Muscle layer of colon (tissue), 2 donors: ENCODE measurements around the gene HHIP.
"Not testable (repeated sequence)": the region's sequence is repeated elsewhere in the genome, so short reads cannot be mapped to it uniquely, and the experiment has no call there.

Source experiments
- H3K27ac ChIP-seq: one replicate; pipeline ENCODE4 v1.7.0; 2013; ENCODE audit warnings: low read depth, mild to moderate bottlenecking, low read length, moderate library complexity
- H3K27me3 ChIP-seq, 2 donors: one replicate each; pipeline ENCODE4 v1.7.0; 2013; ENCODE audit warnings: low read length in 2 of 2, mild to moderate bottlenecking in 2 of 2; ENCODE audit not compliant: insufficient read depth in 2 of 2, control insufficient read depth in 1 of 2
- H3K36me3 ChIP-seq: one replicate; pipeline ENCODE4 v1.7.0; 2013; ENCODE audit warnings: mild to moderate bottlenecking, low read length; ENCODE audit not compliant: insufficient read depth
- H3K4me1 ChIP-seq: one replicate; pipeline ENCODE4 v1.7.0; 2013; ENCODE audit warnings: mild to moderate bottlenecking, low read length; ENCODE audit not compliant: insufficient read depth
- H3K4me3 ChIP-seq, 2 donors: one replicate each; pipeline ENCODE4 v1.7.0; 2013; ENCODE audit warnings: low read length in 2 of 2, low read depth in 1 of 2, mild to moderate bottlenecking in 1 of 2, moderate library complexity in 1 of 2
- H3K9ac ChIP-seq: one replicate; pipeline ENCODE4 v1.7.0; 2013; ENCODE audit warnings: low read length
- H3K9me3 ChIP-seq: one replicate; pipeline ENCODE4 v1.7.0; 2013; ENCODE audit warnings: mild to moderate bottlenecking, low read length
- donor health status: abdominal sarcoma.
- donor health status: Adenocarcinoma of cecum.

HHIP gene

GRCh38 chr4:144782345-144782744 lies 136.4 kb downstream of the HHIP start:
- Histone ChIP-seq H3K9ac (no peak overlapping the region), H3K9me3 (no peaks in the 10 kb centered on the region)

GRCh38 chr4:144785961-144786360 lies 140.0 kb downstream of the HHIP start:
- H3K36me3 ChIP-seq, result no peaks in the 10 kb centered on the region
- no peaks in the 10 kb centered on the region for H3K27me3 ChIP-seq
- H3K4me1 ChIP-seq, result no peaks in the 10 kb centered on the region
- H3K4me3 ChIP-seq, result no peak overlapping the region
- no peak overlapping the region for H3K9ac ChIP-seq
- no peaks in the 10 kb centered on the region for H3K9me3 ChIP-seq
- H3K27ac ChIP-seq, result no peak overlapping the region

More at GRCh38 chr4:144782345-144782744, 136.4 kb downstream of the HHIP start:
- no peaks in the 10 kb centered on the region for H3K27me3 ChIP-seq
- H3K36me3 ChIP-seq, result no peaks in the 10 kb centered on the region
- no peak overlapping the region for H3K4me3 ChIP-seq
- no peak overlapping the region for H3K27ac ChIP-seq
- H3K4me1 ChIP-seq, result no peaks in the 10 kb centered on the region

- H3K36me3 ChIP-seq, result no peaks in the 10 kb centered on the region
- H3K27me3 ChIP-seq, result no peaks in the 10 kb centered on the region
- H3K4me3 ChIP-seq, result no peak overlapping the region
- H3K9ac ChIP-seq, result no peak overlapping the region
- no peaks in the 10 kb centered on the region for H3K4me1 ChIP-seq
- no peak overlapping the region for H3K27ac ChIP-seq
- H3K9me3 ChIP-seq, result no peaks in the 10 kb centered on the region
Observed at GRCh38 chr4:144787365-144788258, 141.7 kb downstream of the HHIP start.

- Histone ChIP-seq H3K36me3 (no peaks in the 10 kb centered on the region), H3K27ac (no peak overlapping the region), H3K27me3 (no peaks in the 10 kb centered on the region), H3K4me1 (no peaks in the 10 kb centered on the region), H3K9ac (no peak overlapping the region), H3K4me3 (no peak overlapping the region), H3K9me3 (no peaks in the 10 kb centered on the region)
Observed at GRCh38 chr4:144788469-144788868, 142.5 kb downstream of the HHIP start.

GRCh38 chr4:144791933-144792332 lies 146.0 kb downstream of the HHIP start:
- not testable (repeated sequence) for H3K4me3 ChIP-seq, H3K27me3 ChIP-seq, H3K36me3 ChIP-seq, H3K9me3 ChIP-seq, H3K27ac ChIP-seq, H3K9ac ChIP-seq, H3K4me1 ChIP-seq
